ENCODE data around the gene TUT1. TPM values are rescaled to one million over a fixed set of nuclear protein-coding genes. Genes with fewer than 3 reads are reported as not detected.
"Not testable (repeated sequence)": the region's sequence is repeated elsewhere in the genome, so short reads cannot be mapped to it uniquely, and the experiment has no call there.

Gene TUT1
- polyA plus RNA-seq, 5 donors, result 22.4 to 26.3 (median 25.0) TPM

DNA sequence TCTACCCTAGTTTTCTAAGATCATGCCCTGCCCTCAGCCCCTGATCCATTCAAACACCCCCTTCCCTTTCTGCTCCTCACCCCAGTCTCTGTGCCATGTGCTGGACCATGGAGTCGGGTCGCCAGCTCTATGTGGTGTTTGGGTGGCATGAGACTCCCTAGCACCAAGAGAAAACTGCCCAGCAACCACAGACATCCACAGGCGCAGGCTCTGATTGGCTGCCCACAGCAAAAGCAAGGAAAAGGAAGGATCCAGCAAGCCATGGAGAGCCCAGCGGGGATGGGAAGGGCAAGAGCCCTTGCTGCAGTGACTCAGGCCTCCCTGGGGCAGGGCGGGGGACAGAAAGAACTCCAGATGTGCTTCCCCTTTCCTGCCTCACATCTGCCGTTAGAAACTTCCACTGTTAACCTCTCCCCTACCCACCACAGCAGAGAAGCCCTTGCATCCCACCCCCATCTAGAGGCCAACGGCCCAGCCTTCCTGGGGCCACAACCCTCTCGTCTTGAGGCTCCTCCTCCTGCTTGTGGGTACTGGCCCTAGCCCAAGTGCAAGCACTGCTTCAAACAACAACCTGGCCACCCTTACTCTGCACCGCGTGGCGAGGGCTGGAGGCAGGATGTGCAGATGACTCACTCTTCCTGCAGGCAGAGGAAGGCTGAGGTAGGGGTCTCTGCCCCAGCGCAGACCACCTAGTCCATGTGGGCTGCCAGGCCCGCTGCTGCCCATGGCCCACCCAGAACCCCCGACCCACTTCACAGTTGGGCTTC lies 35.0 kb downstream of the TUT1 start:
- DNase-seq, result peak; percentile 70 to 83

DNA sequence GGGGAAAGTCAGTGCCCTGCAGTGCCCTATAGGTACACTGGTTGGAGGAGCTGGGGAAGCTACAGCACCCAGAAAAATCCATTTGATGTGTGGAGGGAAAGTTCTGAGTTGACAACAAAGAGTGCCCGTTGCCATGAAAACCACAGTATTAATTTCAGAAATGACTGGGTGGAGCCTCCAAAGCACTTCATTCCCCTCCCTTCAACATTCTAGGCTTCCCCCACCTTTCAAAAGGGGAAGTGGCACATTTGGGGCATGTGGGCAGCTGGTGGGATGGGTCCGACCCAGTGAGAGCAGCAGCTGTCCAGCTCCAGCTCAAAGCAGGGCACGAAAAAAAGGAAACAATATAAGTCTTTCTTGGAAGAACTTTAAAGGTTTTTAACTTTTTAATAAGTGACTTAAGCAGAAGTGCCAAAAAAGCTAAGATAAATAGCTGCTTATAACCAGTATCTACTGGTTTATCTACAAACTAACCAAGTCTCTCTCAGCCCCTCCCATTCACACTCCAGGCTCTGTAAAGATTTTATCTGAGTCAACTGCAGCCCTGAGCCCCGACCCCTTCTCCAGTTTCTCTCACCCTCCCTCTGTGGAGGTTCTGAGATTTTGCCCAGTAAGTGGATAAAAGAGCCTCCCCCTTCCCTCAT lies 35.7 kb downstream of the TUT1 start:
- peak; percentile 53 to 69 for DNase-seq

DNA sequence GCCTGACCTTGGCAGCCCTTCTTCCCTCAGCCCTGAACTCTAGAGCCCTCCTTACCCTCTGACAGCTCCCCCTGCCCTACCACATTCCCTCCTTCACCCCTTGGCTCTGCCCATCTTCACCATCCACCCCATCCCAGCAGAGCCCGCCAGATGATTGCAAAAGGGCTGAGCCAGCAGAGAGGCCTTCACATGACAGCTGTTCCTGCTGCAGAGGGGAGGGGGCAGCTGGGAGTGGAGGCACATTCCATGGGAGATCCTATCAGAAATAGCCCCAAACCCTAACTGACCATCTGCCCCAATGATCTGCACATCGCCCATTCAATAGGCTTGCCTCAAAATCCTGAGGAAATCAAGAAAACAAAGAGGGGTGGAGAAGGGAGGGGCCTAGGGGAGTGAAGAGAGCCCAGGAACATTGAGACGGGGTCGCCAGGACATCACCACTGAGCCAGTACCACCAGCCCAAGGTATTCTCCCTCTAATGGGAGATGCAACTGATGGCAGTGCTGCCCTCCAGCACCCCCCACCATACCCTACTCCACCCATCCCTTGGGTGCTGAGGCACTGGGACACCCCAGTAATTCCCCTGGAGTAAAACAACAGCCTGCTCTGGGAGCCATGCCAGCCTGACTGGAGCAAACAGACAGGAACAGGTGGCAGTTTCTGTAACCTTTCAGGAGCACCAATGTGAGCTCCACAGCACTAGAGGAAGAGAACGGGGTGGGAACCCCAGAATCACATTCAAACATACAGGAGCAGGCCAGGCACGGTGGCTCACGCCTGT lies 36.7 kb downstream of the TUT1 start:
- DNase-seq, result no peak

DNA sequence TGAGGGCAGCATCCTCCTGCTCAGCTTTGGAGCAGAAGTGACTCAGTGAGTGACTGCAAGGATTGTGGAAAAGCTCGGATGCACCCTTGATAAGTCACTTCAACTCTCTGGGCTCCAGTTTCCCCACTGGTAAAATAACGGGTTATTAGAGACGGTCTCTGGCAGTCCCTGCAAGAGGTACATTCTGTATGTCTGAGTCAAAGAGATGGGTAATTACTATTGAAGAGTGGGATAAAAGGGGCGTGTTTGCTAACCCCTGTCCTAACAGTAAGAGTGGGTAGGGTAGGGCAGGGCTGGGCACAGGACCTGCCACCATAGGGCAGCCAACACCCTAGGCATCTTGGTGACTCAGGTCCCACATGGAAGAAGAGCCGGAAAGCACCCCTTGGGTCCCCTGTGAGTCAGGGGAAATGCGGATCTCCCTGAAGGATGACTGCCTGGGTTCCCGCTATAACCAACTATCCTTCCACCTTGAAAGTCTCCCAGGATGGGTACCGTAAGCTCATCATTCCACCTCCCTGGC lies 37.4 kb downstream of the TUT1 start:
- no peak for DNase-seq

DNA sequence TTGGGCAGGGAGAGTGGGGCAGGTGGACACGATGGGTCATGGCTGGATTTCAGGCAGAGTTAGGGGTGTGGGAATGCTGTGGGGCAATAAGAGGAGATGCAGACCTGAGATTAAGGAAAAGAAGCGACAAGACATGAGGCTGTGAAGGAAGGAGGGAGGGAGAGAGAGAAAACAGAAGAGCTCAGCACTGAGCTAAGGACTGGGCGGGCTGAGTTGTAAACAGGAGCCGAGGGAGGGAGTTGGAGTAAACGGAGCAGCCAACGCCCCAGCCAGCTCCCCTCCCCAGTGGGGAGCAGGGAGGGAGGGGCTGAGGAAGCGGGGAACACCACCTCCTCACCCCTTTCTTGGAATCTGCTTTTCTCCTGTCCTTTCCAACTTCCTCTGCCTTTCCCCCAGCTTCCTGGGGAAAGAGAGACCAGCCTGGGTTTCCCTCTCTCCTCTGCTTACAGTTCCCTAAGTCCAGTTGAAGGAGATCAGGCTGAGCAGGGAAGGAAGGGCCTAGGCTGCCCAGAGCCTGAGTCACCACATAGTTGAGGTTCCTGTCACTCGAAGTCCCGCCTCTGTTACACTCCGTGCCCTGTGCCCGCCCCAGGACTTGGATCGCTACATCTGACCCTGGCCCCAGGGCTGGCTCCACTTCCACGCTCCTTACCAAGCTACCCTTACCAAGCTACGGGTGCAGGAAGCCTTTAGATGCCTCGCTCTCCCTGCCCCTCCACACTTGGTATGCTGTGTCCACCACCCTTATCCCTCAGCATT lies 38.1 kb downstream of the TUT1 start:
- DNase-seq, result peak; percentile 82

DNA sequence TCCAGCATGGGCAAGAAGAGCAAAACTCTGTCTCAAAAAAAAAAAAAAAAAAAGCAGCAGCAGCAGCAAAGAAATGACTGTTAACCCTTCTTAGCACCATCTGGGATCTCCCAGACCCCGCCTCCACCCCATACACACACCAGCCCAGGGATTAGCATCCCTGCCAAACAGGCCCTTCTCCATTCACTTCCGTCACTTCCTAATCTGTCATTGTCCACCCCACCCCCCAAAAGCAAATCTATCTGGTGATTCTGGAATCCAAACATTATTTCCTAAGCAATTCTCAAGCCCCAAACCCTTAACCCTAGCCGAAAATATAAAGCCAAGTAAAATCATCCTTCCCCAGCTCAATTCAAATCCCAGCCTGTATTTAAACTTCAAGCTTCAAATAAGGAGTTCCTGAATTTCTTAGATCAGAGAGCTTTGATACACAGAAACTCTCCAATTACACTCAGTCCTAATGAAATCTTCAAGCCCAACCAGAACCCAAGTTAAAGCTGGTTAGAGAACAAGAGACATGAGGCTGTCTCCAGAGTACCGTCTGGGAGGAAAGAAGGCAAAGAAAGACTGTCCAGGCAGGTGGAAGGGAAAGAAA lies 38.7 kb downstream of the TUT1 start:
- DNase-seq, result no peak

DNA sequence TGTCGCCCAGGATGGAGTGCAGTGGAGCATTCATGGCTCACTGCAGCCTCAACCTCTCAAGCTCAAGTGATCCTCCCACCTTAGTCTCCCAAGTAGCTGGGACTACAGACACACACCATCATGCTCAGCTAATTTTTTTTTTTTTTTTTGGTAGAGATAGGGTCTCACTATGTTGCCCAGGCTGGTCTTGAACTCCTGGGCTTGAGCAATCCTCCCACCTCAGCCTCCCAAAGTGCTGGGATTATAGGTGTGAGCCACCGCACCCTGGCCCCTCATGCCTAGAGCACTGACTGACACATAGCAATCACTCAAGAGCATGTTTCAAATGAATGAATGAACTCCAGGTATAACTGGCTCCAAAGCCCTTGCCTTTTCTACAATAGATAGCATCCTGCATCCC lies 40.8 kb downstream of the TUT1 start:
- DNase-seq, result not testable (repeated sequence)

DNA sequence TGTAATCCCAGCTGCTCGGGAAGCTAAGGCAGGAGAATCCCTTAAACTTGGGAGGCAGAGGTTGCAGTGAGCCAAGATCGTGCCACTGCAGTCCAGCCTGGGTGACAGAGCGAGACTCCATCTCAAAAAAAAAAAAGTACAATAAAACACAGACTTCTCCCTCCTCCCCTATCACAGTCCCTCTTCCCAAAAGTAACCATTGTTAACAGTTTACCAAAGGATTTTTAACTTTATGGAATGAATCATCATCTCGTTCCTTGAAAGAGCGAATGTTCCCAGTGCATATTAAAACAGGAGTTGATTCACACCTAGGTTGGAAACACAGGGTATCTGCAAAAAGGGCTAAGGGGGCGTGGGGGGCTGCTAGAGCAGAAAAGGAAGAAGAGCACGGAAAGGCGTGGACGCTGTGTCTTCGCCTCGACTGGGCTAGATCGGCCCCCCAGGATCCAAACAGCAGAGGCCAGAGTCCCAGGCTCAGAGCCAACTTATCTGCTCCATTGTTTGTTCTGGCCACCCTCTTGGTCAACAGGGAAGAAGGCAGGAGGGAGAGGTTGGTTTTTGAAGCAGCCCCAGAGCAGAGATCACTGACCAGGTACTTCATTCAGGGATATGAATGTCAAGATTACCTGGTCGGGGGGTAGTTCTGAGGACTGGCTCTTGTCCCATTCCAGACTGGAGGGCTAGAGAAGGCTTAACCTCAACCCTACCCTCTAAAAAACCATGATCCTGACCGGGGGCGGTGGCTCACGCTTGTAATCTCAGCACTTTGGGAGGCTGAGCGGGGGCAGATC lies 42.6 kb downstream of the TUT1 start:
- DNase-seq, result no peak

DNA sequence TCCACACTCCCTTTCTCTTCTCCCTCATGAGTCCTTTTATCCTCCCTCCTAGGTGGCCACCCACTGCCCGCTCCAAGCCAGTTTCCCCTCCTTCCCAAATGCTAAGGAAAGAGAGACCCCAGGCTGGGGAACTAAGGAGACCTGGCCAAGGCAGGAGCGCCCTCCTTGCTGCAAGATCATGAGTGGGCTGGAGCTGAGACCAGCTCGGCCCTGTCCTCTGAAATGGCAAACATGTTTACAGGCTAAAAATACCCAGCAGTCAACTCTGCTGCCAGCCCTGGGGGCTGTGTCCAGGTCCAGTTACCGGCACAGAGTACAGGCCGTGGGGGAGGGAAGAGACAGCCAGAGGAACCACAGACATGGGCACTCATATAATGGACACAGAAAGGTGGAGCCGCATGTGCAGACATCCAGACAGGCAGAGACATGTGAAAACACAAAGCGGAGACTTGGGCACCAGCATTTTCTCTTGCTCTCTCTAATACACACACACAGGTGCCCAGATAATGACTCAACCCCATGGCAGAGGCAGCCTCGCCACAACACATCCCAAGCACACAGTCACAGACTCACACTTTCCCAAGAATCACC lies 43.5 kb downstream of the TUT1 start:
- DNase-seq, result no peak

DNA sequence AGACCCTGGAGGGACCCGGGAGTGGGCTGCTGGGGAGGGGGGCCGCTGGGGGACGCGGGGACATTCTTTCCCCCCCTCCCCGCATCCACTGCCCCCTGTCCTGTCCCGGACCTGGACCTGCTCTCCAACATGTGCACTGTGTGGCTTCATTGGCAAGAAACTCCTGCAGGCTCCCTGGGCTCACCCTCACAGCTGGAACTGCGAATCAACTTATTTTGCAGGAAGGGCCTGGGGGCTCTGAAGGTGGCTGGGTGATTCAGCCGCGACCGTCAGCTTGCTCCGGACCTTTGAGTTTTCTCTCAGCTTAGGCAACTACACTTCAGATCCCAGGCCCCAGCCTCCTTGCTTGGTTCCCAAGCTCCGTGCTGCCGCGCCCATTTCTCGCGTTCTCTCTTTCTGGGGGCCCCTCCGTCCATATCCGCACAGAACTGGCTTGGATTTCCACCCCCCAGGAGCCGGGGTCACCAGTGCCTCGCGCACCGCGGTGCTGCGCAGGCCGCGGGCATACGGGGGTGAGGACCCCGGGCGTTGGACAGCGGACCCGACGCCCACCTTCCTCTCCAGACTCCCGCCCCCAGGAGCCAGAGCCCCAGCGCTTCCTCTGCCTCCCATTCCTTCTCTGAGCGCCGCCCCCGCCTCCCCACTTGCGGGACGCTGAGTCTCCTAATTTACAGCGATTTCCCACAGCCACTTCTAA lies 44.2 kb downstream of the TUT1 start:
- DNase-seq, result no peak

DNA sequence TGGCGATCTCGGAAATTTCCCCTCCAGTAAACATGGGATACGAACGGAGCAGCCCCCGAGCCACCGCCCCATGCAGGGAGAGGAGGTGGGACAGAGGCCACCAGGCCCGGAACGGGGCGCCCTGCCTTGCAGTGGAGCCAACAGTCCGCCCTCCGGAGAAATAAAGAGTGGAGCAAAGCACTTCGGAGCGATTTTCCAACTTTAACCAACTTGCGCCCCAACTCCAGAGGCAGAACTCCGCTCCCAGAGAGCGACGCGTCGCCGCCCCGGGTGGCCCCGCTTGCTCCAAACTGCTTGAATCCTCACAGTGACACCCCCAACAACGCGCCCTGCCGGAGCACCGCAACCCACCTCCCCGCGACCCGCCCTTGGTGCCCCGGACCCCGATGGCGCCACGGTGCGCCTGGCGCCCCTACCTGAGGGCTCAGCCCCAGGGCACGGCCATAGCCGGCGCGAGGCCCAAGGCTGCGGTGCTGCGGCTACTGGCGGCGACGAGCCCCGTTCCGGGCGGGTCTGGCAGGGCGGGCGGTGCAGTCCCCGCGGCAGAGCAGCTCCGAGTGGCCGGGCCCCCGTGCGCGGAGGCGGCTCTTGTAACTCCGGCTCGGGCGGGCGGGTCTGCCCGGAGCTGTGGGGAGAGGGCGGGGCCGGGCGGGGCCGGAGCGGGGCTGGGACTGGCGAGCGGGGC lies 44.9 kb downstream of the TUT1 start, which contains the start of gene AHNAK:
TSS of gene AHNAK (minus strand) at position 563 of the 685 bp plus-strand sequence. CDS start 10,708 bp downstream, outside the sequence.
- peak; percentile 70 to 75 for DNase-seq

DNA sequence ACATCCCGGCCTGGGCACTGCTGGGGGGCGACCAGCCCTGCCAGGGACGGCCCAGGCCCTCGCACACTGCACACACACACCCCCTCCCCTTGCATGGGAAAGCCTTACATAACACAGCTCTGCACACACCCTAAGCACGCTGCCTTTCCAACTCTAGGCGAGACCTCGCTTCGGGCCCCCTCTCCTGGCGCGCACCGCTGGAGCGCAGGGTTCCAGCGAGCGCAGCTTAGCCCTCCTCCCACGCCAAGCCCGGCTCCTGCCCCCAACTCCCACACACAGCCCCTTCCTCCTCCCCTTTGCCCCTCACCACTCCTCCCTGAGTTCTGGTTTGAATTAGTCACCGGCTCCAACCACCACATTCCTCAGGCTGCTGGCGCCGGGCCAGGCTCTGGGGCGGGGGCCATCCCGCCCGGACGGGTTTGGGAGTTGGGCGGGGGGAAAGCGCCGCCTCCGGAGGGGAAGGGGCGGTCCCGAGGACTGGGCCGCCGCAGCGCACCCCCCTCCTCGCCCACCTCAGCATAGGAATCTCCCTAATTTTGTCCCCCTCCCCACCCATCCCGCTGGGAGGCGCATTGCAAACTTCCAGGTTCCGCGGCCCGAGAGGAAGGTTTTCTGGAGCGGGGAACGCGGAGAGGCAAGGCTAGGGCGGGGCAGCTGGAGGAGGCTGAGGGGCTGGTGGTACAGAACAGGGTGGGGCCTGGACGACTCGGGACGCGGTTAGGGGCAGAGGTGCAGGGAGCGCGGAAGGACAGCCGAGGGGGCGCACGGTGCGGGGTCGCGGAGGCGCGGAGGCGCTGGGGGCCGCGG lies 45.7 kb downstream of the TUT1 start:
- peak; percentile 93 to 94 for DNase-seq

DNA sequence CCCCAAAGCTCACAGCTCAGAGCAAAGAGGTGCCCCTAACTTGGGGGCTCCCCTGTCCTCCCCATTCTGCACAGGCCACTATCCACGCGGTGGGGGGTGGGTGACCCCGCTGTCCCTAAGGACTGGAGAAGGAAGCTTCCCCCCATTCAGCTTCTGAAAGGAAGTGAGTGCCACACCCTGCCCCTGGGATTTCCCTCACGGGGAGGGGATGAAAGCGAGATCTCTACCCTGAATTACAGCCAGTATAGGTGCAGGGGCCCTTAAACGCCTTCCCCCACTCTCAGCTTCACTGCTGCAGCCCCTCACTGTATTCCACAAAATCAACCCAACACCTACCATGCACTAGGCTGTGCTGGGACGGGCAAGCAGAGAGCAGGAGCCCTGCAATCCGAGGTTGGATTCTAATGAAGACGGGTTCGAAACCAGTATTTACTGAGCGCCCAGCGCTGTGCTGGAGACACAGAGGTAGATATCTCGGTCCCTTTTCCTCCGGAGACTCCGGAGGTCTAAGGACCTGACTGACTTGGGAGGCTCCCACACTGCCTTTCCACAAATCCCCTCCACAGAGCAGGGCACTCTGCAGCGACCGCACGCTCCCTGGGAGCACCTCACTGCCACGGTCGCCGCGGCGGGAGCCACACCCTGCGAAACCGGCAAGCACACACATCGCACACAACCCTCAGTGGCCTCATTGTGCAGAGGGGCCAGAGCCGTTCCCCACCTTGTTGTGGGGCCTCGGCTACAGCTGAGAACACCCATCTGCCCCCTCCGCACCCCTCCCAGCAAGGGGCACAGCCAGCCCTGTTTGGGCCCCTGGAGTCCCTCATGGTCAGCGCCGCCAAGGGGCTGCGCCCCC lies 46.5 kb downstream of the TUT1 start:
- no peak for DNase-seq

DNA sequence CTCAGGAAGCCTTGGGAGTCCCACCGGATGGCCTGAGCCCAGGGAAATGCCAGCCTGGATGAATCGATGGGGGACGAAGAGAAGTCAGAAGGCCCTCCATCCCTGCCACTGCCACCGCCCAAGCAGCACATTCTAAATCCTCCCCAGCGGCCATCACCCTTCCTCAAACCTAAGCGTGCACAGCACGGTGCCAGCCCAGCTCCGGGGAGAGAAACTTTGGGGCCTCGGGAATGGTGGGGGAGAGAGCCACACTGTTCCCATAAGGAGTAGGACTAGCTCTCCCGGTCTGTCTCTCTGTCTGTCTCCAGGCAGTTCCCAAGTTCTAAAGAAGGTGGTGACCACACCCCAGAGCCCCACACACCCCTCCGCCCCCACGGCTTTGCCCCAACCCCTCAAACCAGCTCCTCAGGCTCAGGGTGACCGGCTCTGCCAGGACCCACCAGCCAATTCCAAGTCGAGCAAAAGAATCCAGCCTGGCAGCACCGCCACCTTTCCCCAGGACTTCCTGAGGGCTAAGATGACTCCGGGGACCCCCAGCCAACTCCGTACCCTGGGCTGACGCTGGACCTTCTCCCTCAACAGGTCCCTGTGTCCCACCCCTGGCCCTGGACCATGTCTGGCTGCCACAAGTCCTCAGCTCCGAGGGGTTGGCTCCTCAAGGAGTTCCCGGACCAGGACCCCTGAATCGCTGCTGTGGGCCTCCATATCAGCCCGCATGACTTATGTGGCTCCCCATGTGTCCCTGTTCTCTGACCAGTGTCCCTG lies 47.5 kb downstream of the TUT1 start:
- DNase-seq, result no peak

DNA sequence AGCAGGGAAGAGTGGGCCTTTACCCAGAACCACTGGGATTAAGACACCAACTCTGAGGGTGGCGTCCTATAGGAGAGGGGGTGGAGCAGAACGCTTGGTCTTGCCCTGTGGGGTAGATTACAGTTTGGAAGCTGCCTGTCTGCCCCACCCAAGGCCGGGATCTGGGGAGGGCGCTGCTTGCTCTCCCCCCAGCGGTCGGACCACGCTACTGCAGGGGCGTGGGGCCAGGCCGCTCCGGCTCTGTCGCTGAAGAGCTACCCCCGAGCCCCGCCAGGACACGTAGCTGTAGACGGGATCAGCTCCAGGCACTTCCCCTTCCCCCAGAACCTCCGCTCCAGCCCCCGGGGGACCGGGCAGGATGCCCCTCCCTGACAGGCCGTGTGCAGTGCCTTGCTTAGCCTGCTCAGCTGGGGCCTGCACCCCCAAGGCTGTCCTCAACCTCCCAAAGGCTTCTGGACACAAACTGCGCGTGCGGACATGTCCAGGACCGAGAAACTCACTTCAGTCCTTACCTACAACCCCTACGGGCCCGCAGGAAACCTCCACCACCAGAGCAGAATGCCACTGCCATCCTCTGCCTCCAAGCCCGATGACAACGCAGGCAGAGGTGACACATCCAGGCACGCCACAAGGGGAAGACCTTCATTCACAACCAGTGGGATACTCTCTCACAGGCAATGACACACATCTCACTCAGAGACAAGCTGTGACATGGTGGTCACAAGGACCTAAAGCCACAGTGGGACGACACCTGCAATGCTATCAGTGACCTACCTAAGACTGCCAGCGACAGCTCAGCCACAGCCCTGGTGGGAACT lies 48.4 kb downstream of the TUT1 start:
- peak; percentile 75 to 78 for DNase-seq

All from right lung (tissue), 5 donors.